HG02943 (cell line): ENCODE data around the gene HOMER3.
"Not testable (repeated sequence)": the region's sequence is repeated elsewhere in the genome, so short reads cannot be mapped to it uniquely, and the experiment has no call there.

Source experiments
- ATAC-seq: cut with Tn5 transposase; IDR thresholded peaks from one replicate; pipeline ENCODE4 v1.9.1; 2021; ENCODE audit warnings: mild to moderate bottlenecking, low read depth, moderate library complexity; ENCODE audit not compliant: unreplicated experiment

Gene HOMER3

DNA sequence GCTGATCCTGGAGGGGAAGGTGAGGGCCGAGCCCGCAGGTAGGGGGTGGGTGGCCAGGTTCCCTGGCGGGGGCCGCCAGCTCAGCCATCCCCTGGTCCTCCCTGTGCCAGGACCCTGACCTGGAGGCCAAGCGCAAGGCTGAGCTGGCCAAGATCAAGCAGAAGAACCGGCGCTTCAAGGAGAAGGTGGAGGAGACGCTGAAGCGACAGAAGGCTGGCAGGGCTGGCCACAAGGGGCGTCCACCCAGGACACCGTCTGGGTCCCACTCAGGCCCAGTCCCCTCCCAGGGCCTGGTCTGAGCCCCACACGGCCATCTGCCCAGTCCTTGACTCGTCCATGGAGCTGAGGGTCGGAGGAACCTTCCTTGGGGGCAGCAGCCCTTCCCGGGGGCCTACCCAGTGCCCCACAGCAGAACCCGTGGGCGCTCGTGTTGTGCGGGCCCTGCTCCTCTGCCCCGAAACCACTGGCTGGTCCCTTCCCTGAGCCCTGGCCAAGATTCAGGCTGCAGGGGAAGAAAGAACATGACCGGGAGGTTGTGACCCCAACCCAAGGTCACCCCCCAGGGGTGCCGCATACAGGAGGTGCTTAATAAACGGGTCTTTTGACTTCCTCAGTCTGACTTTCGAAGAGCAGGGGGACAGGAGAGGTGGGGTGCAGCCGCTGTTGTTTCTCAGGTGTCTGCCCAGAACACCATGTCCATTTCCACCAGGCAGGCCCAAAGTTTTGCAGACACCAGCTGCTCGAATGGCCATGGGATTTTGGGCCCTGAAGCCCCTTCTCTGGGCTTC, 12.8 kb downstream of the HOMER3 start:
- ATAC-seq = no peak

DNA sequence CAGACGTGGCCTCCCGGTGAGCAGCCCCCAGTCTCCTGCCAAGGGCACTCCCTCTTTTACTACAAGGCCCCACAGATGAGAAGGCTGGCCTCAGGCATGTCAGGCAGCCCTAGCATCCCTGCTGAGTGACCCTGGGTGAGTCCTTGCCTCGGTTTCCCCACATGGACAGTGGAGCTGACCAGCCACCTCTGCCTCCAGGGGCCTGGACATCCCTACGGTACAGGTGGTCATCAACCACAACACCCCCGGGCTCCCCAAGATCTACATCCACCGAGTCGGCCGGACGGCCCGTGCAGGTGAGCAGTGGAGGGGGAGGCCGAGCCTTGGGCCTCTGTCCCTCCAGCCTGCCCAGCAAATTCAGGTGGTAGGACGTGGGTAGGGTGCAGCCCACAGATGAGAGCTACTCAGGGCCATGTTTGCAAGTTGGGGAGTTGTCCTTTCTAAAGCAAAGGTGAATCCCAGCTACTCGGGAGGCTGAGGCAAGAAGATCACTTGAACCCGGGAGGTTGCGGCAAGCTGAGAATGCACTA, 16.3 kb downstream of the HOMER3 start:
- ATAC-seq = no peak

DNA sequence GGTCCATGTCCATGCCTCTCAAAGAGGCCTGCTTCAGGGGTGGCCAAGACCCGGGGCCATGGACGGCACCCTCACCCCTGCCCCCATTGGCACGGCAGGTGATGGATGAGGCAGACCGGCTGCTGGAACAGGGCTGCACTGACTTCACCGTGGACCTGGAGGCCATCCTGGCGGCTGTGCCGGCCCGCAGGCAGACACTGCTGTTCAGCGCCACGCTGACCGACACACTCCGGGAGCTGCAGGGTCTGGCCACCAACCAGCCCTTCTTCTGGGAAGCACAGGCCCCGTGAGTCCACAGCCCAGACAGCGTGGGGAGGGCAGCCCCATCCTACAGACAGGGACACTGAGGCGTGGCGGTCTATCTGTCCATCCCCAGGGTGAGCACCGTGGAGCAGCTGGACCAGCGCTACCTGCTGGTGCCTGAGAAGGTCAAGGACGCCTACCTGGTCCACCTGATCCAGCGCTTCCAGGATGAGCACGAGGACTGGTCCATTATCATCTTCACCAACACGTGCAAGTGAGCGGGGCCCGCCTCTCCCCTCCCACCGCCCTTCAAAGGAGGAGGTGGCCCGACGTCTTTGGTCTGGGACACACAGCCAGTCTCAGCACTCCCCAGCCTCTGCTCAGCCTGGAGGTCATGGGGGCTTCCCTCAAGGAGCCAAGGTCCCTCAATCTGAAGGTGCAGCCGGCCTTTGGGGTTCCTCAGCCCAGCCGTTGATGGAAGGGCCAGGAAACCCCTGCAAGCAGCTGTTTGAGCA, 18.6 kb downstream of the HOMER3 start:
- no peak for ATAC-seq

DNA sequence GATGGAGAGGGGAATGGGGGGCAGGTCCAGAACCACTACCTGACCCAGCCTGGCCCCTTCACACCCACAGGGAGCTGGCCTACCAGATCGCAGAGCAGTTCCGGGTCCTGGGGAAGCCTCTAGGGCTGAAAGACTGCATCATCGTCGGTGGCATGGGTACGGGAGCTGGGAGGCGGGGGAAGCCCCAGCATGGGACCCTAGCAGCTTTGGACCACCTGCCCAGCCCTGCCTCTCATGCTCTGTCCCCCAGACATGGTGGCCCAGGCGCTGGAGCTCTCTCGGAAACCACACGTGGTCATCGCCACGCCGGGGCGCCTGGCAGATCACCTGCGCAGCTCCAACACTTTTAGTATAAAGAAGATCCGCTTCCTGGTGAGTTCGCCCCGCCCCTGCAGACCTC, 19.4 kb downstream of the HOMER3 start:
- no peak for ATAC-seq

DNA sequence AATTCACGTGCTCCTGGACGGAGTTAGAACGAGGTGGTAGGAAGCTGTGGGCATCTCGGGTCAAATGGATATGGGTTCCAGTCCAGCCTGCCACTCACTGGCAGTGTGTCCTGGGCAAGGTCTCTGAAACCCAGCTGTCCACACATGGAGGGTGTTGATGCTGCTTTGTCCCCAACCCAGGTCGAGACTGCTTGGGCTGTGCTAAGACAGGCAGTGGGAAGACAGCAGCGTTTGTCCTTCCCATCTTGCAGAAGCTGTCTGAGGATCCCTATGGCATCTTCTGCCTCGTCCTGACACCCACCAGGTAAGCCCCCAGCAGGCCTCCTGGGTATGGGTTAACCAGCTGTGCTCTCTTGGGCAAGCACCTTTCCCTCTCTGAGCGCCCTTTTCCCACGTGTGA, 20.6 kb downstream of the HOMER3 start:
- ATAC-seq = no peak

DNA sequence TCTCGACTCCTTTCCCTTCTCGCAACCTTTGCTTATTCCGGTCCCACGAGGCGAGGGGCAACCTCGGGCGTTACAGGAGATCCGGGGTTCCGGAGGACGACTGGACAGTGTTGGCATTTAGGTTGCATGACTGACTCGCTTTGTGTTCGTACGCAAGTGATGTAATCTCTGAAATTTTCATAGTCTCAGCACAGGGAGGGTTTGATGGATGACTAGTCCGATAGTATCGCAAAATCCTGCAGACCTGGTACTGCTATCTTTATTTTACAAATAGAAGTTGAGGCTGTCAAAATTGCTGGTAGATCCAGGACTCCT, 21.2 kb downstream of the HOMER3 start:
- ATAC-seq = no peak

DNA sequence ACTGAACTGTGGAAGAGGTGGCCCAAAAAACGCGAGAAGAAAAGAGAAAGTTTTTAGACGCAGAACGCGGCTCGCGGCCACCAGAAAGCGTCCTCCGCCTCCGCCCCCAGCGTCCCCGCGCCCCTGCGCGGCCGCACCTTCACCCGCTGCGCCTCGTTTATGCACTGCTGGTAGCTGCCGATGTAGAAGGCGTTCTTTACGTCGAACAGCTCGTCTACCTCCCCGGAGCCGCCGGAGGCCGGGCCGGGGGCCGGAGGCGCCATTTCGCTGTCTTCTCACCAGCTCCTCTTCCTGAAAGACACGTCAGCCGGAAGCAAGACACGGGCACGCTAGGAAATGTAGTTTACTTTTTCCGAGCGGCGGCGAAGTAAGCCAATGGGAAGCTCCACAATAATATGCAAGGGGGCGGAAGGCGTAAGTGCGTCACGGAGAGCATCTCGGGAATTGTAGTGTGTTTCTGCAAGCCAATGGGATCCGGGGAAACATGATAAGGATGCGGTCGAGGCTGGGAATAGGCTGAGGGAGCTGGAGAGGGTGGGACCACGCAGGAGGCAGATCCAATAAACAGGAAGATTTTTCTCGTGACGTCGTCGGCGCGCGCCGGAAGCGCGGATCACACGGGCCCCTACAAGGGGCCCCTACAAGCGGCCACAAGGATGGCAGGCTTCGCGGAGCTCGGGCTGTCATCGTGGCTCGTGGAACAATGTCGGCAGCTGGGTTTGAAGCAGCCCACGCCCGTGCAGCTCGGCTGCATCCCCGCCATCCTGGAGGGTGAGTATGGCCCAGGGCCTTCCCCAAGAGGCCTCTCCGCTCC, 21.7 kb downstream of the HOMER3 start, which contains the start of the genes COPE and DDX49:
Gene COPE, minus strand, starts transcription at position 302 of the 814 bp plus-strand sequence. Its CDS starts 39 bp downstream, at position 263.
Gene DDX49, plus strand, starts transcription at position 630 of the 814 bp plus-strand sequence. Its CDS starts 27 bp downstream, at position 657.
- peak; percentile 91 for ATAC-seq

DNA sequence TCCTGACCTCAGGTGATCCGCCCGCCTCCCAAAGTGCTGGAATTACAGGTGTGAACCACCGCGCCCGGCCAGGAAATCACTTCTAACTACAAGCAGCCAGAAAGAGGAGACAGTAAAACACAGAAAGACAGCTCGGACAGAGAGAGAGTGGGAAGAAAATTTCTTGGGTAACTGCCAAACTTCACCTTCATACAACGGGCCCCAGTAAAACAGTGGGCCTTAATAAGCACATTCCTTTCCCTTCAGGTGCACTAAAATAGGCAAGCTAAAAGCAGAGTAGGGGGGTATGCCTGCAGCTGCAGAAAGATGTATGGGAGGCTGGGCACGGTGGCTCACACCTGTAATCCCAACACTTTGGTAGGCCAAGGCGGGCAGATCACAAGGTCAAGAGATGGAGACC, 23.4 kb downstream of the HOMER3 start:
- ATAC-seq = not testable (repeated sequence)

DNA sequence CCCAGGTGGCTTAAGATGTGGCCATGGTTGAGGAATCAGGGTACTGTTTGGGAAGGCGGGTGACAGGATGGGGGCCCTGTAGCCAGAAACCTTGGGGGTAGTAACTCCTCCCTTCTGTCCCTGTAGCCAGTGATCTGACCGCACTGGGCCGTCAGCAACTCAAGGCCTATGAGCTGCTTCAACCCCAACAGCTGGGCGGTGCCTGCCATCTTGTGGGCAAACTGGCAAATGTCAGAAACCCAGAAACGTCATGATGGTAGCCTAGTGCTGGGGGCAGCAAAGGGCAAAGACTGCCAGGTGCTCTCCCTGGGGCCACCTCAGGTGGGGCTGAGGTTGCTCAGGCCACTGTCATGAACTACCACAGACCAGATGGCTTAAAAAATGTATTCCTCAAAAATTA, 25.4 kb downstream of the HOMER3 start:
- no peak for ATAC-seq

DNA sequence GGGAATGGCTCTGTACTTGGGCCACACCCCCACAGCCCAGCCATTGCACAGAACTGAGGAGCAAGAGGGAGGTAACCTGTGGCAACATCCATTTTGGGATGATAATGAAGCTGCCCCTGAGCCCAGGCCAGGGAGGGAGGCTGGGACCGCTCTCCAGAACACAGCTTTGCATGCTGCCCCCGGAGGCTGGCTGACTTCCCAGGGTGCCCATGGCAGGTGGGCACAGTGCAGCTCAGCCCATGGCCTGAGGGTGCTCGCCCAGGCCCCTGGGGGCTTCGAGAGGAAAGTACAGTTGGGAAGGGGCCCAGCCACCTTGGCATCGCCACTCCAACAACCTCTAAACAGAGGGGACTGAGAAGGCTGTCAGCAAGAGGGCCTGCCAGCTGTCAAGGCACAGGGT, 27.6 kb downstream of the HOMER3 start:
- no peak for ATAC-seq

DNA sequence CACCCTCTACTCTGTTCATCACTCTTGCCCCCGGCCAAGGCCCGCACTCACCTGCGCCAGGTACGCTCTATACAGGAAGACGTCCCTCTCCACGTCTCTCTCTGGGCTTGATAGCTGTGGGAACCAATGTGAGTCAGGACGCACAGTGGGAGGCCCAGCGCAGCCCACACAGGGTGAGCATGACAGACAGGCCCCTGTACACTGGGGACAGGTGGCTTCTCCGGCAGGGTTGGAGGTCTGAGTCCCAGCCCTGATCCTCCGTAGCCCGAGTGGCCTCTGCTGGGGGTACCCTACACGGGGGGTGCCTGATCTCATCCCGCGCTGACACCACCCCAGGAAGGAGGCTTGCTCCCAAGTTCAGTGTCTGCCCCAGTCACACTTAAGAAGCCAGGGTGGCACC, 28.1 kb downstream of the HOMER3 start:
- no peak for ATAC-seq

DNA sequence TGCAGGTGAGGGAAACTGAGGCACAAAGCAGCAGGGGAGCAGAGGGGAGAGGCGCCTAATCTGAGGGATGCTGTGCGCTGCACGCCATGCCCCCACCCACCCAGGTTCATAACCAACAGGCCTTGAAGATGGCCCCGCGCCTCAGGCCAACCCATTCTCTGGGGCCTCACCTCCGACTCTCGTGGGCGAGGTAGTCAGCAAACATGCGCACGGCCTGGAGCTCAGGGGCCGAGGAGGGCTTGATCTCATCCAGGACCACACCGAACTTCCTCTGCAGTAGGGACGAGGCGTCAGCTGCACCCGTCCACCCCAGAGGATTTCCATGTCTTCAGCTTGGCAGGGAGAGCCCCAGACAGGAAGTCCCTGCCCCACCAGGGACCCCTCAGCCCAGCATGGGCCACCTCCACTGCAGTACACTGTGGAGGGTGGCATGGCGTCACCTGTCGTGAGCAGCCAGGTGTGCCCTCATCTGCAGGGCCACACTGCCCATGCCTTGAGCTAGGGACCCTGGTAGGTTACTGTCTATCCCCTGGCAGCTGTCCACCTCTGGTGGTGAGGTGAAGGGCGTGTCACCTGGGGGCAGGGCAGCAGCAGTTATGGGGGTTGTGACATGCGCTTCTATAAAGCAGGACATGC, 30.1 kb downstream of the HOMER3 start:
- no peak for ATAC-seq

DNA sequence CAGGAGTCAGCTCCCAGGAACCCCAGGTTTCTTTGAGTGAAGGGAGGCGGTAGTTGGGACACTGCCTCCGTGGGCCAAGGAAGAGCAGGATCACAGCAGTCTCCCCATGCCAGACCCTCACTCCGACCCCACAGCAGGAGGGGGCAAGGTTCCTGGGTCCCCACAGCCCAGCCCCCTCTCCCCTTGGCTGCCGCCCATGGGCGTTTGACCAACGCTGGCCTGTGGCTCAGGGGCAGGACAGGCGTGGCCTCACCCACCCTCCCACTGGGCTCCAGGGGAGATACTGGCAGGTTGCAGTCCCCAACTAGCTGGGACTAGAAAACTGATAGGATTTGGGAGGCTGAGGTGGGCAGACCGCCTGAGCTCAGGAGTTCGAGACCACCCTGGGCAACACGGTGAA, 31.0 kb downstream of the HOMER3 start:
- ATAC-seq = no peak

DNA sequence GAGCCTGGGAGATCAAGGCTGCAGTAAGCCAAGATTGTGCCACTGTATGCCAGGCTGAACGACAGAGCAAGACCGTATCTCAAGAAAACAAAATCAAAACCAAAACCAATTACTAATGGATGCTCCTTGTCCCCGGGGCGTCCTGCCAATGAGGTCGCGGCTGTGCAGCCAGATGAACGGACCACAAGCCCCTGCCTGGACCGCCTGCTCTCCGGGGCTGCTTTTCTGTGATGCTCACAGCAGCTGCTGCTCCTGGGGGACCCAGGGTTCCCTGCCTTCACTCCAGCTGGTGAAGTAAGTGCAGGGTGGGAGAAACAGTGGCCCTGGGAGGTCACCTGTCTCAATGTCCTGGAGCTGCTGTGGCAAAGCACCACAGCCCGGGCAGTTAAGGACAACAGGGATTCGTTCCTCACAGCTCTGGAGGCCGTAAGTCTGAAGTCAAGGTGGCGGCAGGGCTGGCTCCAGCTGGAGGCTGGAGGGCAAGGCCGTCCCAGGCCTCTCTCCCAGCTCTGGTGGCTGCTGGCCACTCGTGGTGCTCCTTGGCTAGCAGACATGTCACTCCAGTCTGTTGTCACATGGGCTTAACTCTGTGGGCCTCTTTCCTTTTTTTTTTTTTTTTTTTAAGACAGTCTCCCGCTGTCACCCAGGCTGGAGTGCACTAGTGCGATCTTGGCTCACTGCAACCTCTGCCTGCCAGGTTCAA, 31.9 kb downstream of the HOMER3 start:
- ATAC-seq = no peak

DNA sequence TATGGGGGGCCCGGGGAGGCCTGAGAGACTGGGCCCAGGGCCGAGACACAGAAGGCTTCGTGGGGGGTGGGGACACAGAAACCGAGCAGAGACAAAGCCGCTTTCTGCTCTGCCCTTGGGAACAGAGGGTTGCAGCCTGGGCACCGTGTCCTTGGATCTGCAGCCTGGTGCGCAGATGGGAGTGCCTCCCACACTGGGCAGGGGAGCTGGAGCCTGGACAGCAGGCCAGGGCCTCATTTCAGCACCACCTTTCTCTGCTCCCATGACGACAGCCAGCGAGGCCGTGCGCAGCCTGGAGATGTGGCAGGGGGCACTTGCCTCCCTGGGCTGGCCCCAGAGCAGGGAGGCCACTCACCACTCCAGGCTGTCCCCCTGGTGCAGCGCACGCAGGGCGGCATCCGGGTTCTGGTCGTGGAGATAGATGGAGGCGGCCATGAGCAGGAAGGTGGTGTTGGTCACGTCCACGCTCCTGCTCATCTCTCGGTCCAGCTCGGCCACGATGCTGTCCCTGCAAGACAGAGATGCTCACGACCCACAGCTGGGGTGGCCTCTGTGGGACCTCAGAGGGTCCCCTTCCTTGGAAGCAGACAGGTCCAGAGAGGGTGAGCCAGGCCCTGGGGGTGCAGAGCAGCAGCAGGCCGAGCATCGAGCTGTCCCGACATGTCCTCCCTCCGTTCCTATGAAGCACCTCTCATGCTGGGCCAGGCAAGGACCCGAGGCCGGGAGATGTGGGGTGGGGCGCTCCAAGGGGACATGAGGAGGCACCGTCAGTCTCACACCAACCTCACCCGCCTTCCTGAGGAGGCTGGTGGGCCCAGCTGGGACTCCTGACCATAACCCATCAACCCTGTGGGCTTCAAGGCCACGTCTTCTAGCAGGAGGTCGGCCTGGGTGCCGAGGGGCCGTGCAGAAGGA, 34.2 kb downstream of the HOMER3 start:
- no peak for ATAC-seq

DNA sequence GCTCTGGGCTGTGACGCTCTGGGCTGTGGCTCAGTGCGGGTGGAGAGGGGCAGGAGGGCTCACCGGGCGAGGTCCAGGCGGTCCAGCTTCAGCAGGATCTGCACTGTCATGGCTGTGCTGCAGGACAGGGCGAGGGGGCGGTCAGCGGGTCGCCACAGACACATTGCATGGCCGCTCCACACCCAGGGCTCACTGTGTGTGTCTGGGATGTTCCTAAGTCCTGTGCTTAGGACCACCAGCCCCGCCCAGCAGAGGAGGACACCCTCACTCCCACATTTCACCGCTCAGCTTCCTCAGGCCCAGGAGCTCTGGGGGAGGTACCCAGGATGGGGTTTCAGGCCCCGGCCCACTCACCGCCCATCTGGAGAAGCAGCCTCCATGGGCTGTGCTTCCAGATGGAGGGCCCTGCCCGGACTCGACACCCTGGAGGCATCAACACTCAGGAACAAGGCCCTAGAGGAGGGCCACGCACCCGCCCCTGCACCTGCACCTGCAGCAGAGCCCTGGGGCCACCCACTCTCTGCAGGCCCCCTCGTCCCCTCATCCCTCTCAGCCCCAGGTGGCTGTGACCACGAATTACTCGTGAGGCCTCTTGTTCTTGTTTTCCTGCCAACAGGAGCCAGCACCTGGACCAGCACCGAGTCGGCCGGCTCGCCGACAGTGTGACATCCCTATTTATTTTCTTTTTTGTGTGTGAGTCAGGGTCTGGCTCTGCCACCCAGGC, 35.3 kb downstream of the HOMER3 start:
- ATAC-seq = no peak

DNA sequence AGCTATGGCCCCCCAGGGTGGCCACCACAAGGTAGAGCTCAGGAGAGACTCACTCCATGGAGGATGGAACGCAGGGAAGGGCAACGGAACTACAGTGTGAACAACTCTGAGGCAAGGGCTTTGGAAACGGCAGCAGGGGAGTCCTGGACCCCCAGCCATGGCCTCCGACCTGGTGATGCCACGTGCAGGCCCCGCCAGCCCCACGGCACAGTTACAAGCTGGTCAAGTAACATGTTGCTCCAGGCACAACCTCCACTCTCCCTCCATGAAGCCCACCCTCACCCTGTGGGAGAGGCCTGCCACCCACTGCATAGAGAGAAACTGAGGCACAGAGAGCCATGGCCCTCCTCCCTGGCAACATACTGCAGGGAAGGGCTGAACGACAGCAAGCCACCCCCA, 36.0 kb downstream of the HOMER3 start:
- no peak for ATAC-seq
